ENCODE results near the gene APOBR. TPM values are rescaled to one million over a fixed set of nuclear protein-coding genes. Genes with fewer than 3 reads are reported as not detected.
"Not testable (repeated sequence)": the region's sequence is repeated elsewhere in the genome, so short reads cannot be mapped to it uniquely, and the experiment has no call there.

Gene APOBR
- total and polyA plus RNA-seq, 9 of the 15 experiments (the other 6 are each of a cell fraction or from before 2014, with no cell fraction given): 0.08 to 6.1 (median 2.8) TPM; not detected in 1

GRCh38 chr16:28447081-28447480 is 47.4 kb upstream of the APOBR start:
- intact Hi-C loops (cut with micrococcal nuclease); POLR2A ChIA-PET; H3K4me1 ChIP-seq (replicated peaks in 1 of 2; ENCODE audit: control insufficient read depth in 2 of 2, insufficient read depth in 2 of 2, low read length in 2 of 2); CTCF ChIA-PET (ENCODE audit: low intra/inter-chr PET ratio); H3K27ac ChIP-seq (ENCODE audit: extremely low read depth, low read depth, low read length); H2AFZ ChIP-seq (ENCODE audit: low read depth, low read length); H3K27me3 ChIP-seq (ENCODE audit: control insufficient read depth in 2 of 2, insufficient read depth in 2 of 2, low read length in 2 of 2); H3K36me3 ChIP-seq (ENCODE audit: control insufficient read depth, insufficient read depth, low read length); H3K4me3 ChIP-seq; H3K9ac ChIP-seq (ENCODE audit: insufficient read depth in 1 of 2, low read depth in 2 of 2, low read length in 2 of 2); H3K9me3 ChIP-seq (replicated peaks; ENCODE audit: control insufficient read depth, insufficient read depth, low read depth, low read length); H3K4me2 ChIP-seq (ENCODE audit: insufficient read depth, low read length); FAIRE-seq; H3K79me2 ChIP-seq (ENCODE audit: control insufficient read depth, insufficient read depth, low read length); DNase-seq (ENCODE audit: extremely low read depth in 1 of 4, low spot score in 3 of 4); H3K9me1 ChIP-seq (ENCODE audit: control insufficient read depth, insufficient read depth, low read length); BruUV-seq (replicated peaks); H4K20me1 ChIP-seq (replicated peaks; ENCODE audit: control insufficient read depth, insufficient read depth, low read length): not testable (repeated sequence)
- peak; percentile 99 for ATAC-seq
- in situ Hi-C loops (cut with MboI): loop anchor here (25.0 kb wide), 1 partner anchor 490 kb away; the partner anchor contains the start of genes CD19 and RABEP2
- whole genome bisulfite sequencing (ENCODE audit: insufficient coverage, low coverage, missing lambda C conversion rate): no CpG with 5 or more reads among the region's 6 CpGs

- no peaks in the 10 kb centered on the region for H3K9me1 ChIP-seq (ENCODE audit: control insufficient read depth, insufficient read depth, low read length)
- H3K4me2 ChIP-seq (ENCODE audit: insufficient read depth, low read length): no peak overlapping the region
- H3K4me1 ChIP-seq (replicated peaks in 1 of 2; ENCODE audit: control insufficient read depth in 2 of 2, insufficient read depth in 2 of 2, low read length in 2 of 2): peaks cover 0 to 3% of the 10 kb centered on the region in 2 experiments; a peak in 1 of 5 replicates
- ATAC-seq: no peak
- in situ Hi-C loops (cut with MboI): loop anchor here (10.0 kb wide), 1 partner anchor 171 kb away; no protein-coding TSS in a partner anchor
- BruUV-seq (replicated peaks): no TSS peak
- POLR2A ChIA-PET: no interaction called here
- no peak overlapping the region for H2AFZ ChIP-seq (ENCODE audit: low read depth, low read length)
- no peaks in the 10 kb centered on the region for H3K9me3 ChIP-seq (replicated peaks; ENCODE audit: control insufficient read depth, insufficient read depth, low read depth, low read length)
- no peaks in the 10 kb centered on the region for H3K27me3 ChIP-seq (ENCODE audit: control insufficient read depth in 2 of 2, insufficient read depth in 2 of 2, low read length in 2 of 2)
- no peak overlapping the region for H3K4me3 ChIP-seq
- CTCF ChIA-PET (ENCODE audit: low intra/inter-chr PET ratio): no interaction called here
- no peaks in the 10 kb centered on the region for H3K79me2 ChIP-seq (ENCODE audit: control insufficient read depth, insufficient read depth, low read length)
- no peak overlapping the region for H3K9ac ChIP-seq (ENCODE audit: insufficient read depth in 1 of 2, low read depth in 2 of 2, low read length in 2 of 2)
- WGBS (ENCODE audit: insufficient coverage, low coverage, missing lambda C conversion rate): 85% methylated on average over 8 of the region's 8 CpGs
- intact Hi-C loops (cut with micrococcal nuclease): no loop called here
- no peak for DNase-seq (ENCODE audit: extremely low read depth in 1 of 4, low spot score in 3 of 4)
- FAIRE-seq: no peak
- H3K36me3 ChIP-seq (ENCODE audit: control insufficient read depth, insufficient read depth, low read length): peaks cover 13% of the 10 kb centered on the region; the same call in 1 of the 3 replicates
- no peak overlapping the region for H3K27ac ChIP-seq (ENCODE audit: extremely low read depth, low read depth, low read length)
- H4K20me1 ChIP-seq (replicated peaks; ENCODE audit: control insufficient read depth, insufficient read depth, low read length): no peaks in the 10 kb centered on the region
- TF ChIP-seq ZNF407 (IDR thresholded peaks at IDR 0.05; ENCODE audit: low read depth): no peak
- TF ChIP-seq FIP1L1 (IDR thresholded peaks at IDR 0.05; ENCODE audit: low read depth, low read length, poor library complexity, severe bottlenecking): no peak
Measured at GRCh38 chr16:28473714-28474265, 20.7 kb upstream of the APOBR start.
